HG03095 (cell line): ENCODE measurements around the gene ALDOC.

Experiments
- ATAC-seq: cut with Tn5 transposase; IDR thresholded peaks from one replicate; pipeline ENCODE4 v1.9.1; 2021; ENCODE audit warnings: moderate library complexity; ENCODE audit not compliant: unreplicated experiment

The ALDOC gene

DNA sequence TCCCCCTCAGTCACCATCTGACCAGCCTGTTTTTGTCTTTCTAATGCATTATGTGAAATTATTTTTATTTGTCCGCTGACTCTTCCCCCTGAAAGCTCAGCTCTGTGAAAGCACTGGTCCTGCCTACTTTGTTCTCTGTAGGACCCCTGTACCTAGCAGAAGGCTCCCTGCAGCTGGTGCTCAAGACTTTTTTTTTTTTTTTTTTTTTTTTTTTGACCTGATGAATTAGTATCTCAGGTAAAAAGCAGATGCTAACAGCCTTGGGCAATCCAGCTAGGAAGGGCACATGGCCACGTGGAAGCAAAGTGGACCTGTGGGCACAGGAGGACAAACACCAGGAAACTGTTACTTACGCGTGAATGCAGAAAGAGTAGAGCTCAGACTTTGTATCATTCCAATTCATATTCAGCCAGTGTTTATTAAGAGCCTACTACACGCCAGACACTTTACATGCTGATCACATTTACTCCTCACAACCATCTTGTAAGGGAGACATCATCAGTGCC lies 23.6 kb downstream of the ALDOC start:
- ATAC-seq: no peak

DNA sequence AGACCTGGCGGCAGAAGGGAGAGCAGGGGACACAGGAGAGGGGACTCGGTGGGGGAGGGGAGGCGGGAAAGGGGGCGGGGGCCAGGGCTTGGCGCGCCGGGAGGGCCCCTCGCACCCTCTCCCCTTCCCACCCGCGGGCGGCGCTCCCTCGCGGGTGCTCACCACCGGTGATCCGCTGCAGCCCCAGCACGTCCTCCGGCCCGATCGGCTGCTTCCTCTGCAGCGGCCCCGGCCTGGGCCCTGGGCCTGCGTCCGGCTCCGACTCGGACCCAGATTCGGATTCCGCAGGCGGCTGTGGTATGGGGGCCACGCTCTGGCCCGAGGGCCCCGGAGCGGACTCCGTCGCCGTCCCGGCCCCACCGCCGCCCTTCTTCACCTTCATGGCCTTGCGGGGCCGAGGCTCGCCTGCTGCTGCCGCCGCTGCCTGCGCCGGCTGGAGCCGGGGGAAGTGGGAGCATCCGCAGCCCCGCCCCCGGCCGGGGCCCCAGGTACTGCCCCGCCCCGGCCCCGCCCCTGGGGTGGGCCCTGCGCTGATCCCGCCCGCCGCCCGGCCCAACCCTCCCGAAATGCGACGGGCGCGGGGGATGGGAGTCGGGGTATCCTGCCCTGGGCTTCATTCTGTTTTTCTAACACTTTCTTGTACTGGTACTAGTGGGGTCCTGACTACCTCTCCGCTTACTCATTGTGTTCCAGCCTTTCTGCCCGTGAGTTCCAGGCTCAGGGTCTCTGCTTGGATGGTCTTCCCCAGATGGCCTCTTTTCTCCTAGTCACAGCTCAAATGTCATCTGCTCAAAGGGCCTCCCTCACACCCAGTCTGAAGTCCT lies 24.3 kb downstream of the ALDOC start, which contains the start of gene UNC119:
Gene UNC119, minus strand, starts transcription at position 449 of the 824 bp plus-strand sequence. Its CDS starts 67 bp downstream, at position 382.
- peak; percentile 50 for ATAC-seq

DNA sequence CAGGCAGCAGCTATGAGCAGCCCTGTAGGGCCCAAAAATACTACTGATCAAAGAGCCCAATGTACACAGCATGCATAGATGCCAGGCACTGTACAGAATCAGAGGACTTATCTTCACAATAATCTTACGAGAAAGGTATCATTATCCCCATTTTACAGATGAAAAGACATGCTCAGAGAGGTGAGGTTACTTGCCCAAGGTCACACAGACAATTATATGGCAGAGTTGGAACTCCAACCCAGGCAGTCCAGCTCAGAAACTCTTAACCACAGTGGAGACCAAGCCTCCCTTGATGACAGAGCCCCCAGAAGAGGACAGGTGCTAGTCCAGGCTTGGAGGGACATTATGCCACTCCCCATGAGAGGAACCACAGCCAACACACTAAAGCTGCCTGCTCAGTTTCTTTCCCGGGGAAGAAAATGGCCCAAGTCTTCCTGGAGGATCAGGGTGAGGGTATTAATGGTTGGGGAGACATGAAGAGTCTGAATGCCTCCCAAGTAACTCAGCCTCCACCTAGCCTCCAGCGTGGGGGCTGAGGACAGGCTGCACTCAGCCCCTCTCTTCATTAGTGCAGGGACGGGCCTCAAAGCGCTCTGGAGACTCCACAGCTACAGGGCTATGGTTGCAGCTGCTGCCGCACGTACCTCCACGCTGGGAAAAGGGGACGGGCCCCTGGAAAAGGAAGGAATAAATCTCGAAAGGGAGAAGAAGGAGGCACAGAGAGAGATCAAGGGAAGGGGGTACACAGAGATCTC lies 25.1 kb downstream of the ALDOC start:
- ATAC-seq: no peak

DNA sequence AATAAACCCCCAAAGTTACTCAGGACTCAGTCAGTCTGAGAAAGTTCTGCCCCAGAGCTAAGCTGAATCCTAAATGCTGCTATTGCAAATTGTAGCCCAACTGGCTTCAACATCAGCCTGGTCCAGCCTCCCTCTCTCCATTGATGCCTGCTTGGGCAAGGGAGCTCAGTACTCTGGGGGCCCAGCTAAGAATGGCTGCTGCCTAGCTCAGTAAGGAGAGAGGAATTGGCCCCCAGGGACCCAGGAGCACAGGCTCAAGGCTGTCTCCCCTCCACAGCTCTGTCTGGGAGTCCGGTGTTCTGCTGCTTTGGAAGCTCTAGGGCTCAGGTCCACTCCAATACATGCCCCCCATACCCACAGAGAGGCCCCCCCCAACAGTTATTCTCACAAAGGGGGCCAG lies 25.8 kb downstream of the ALDOC start:
- ATAC-seq: no peak

DNA sequence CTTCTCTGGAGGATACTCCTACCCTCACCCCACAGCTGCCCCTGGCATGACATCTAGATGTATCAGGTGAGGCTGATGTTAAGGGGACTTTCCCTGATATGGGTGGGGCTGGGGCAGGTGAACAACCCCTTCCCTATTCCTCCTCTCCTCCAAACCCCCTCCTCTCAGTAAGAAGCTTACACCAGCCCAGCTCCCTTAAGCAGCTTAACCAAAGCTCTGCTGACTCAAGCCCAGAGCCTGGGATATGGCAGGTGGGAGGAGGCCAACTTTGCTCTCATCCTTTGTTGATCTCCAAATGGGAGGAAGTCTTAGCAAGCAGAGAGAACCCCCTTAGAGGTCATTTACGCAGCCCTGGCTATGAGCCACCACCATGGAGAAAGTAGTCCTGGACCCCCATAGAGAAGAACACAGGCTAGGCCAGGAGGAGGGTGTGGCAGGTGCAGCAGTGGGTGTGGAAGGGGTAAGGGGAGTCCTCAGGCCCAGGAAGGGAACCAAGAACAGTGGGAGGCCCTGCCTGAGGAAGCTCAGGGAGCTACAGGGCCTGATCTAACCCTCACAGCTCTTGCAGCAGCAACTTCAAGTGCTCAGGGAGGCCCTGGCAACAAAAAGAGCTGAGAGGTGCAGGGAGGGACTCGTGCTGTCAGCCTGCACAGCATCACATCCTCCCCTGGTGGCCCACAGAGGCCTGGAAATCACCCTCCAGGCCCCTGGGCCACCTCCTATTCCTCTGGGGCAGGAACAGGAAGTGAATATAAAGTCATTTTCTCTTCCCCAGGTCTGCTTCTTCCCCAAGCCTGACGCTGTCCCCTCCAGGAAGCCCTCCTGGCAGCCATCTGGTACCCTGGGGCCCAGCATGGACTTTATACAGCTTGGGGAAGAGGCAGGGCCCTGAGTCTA lies 27.2 kb downstream of the ALDOC start:
- ATAC-seq: peak; percentile 36

DNA sequence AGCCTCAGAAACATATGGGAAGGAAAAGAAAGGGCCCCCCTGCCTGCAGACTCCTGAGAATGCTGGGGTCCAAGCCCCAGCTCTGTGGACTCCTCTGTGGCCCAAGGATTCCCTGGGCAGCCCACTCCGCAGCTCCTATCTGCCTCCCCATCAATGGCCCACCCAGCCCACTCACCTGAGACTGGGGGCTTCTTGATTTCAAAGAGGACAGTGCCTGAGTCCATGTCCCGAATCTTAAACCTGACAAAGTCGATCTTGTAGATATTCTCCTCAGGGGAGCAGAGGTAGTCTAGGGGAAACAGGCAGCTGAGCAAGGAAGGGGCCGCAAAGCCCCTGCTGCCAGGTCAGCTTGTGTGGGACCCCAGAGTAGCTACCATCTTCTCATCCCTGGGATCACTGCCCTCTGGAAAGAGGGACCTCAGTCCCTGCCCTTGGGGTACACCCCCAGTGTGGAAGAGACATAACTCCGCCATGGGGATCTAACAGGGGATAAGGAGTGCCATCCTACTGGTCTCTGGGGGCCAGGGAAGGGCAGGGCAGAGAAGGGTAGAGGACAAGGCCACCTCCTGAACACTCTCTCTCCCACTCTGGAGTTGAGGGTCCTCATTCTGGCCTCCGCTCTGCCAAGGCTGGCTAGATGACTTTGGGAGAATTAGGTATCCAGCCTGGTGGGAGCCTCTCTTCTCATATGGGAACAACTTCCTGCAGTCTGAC lies 28.1 kb downstream of the ALDOC start:
- ATAC-seq: no peak

DNA sequence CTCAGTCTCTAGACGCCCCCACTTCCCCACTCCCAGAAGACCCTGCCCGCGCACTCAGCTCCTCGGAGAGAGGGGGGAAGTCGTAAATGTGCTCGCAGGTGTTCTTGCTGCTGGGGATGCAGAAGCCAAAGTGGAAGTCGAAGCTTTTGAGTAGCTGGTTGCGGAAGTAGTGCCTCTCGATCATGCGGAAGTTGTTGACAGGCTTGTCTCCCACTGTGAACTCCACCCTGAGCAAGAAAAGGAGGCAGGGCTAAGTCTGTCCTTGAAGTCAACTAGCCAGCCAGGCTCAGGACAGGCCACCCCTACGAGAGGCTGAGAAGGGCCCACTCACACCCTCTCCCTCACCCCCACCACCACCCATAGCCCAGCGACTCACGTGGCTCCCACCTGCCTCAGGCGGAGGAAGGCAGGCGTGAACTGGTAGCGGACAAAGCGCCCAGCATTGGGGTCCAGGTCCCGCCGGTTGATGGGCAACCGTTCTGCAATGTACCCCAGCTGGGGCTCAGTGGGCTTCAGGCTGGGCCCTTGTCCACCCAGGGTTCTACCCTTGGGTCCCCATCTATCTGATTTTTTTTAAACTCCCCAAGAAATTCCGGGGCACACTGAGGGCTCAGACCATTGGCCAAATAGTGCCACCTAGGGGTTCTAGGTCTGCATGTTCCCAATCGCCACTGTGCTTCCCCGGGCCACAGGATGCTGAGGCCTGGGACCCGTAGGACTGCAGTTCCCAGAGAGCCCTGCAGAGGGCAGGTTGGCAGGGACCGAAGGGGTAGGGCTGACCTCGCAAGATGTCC lies 28.9 kb downstream of the ALDOC start:
- ATAC-seq: no peak

DNA sequence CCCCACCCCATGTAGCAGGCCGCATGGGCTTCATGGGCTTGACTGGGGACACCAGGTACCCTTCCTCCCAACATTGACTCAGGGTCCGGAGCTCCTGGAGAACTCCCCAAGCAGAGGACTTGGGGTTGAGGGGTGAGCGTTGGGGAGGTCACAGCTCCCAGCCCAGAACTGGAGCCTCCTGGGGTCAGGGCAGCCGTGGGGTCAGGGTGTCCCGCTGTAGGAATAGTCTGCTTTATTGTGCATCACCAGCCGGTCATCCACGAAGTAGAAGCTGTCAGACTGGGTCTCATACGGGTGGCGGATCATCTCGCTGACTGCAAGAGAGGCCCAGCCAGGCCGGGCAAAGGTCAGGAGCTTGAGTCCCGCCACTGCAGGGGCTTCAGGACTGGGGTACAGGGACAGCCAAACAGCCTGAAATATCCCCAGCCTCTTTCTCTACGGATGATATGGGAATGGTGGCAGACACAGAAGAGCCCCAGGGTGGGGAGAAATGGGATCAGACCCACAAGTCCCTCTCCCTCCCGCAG lies 29.5 kb downstream of the ALDOC start:
- ATAC-seq: no peak

DNA sequence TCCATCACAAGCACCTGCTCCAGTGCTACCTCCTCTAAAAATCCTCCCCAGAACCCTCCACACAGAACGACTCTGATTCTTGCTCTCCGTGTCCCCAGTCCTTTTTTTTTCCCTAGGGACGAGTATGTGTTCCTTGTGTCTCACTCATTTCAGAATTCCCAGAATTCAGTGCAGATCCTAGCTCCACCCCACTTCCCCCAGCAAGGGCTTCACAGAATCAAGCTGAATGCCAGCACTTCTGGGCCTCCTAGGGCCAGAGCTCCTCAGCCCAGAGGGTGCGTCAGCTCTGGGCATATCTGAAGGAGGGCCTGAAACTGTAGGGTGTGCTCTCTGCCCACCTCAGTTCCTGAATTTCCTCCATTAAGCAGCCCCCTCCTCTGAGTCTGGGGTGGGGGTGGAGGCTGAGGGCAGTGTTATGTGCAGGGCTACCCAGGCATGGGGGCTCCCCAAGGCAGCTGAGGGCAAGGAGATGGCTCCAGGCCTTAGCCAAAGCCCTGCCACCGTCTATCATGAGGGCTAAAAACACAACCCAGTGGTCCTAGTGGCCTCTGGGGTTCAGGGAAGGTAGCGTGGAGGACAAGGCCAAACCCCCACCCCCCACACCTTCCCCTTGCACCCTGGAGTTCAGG lies 30.8 kb downstream of the ALDOC start:
- no peak for ATAC-seq

DNA sequence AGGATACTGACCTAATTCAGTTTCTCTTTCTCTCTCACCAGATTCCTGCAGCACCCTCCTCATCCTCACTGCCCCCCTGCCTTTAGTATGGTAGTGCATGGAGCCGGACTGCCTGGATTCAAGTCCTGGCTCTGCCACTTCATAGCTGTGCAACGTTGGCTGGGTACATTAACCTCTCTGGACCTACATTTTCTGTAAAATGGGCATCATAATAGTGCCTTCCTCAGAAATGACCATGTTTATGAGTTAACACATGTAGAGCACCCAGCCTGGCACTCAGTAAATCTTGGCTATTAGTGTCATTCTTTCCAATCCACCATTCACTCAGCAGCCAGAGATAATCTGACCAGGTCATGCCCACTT lies 31.6 kb downstream of the ALDOC start:
- ATAC-seq: no peak

DNA sequence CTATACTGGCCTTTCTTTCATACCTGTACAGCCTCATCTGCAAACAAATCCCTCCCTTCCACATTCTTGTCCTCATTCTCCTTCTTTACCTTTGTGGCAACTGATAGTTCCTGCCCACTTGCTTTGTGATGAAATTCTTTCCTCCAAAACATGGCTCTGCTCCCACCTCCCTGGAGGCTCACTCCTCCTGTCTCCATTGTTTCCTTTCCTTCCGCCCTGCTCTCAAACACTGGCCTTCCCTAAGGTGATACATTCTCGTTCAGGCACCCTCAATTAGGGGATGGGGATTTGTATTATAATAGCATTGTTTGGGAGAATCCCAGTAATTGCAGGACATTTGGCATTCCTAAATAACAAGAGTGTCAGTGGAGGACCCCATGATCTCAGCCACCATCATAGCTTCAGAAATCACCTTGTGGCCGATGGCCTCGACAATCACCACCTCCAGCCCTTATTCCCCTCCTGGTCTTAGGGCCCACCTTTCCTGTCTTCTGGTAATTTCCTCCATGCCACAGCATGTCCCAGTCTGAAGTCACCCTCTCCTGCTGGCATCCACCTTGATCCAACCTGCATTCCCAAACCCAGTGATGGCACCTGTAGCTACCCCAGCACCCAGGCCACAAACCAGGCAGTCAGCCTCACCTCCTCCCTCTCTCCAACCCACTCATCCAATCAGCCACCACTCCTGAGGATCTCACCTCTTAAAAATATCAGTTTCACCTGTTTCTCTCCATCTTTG lies 32.1 kb downstream of the ALDOC start:
- no peak for ATAC-seq

DNA sequence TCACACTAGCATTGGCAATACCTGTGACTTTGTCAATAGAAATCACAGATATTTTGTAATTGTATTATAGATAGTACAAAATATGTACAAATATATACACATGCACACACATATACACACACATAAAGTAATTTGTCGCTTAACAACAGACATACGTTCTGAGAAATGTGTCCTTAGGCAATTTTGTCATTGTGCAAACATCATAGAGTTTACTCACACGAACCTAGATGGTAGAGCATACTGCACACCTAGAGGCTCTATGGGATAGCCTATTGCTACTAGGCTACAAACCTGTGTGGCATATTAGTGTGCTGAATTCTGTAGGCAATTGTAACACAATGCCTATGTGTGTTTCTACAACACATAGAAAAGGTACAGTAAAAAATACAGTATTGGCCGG lies 35.3 kb downstream of the ALDOC start:
- ATAC-seq: no peak

DNA sequence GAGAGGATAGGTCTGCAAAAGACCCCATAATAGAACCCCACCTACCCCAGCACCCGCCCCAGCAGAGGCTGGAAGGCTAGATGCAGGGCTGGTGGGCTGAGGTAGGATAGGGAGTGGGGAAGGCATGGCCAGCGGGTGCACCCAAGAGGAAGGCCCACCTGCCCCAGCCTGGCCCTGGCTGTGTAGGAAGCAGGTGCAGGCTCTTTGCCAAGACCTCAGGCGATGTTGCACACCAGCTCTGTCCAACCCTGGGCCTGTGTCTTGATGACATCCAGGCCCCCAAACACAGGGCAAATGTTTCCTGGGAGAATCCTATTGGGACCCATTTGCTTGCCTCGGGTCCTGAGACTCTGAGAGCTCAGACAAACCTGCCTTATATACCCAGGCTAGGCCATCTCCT lies 36.5 kb downstream of the ALDOC start:
- no peak for ATAC-seq

DNA sequence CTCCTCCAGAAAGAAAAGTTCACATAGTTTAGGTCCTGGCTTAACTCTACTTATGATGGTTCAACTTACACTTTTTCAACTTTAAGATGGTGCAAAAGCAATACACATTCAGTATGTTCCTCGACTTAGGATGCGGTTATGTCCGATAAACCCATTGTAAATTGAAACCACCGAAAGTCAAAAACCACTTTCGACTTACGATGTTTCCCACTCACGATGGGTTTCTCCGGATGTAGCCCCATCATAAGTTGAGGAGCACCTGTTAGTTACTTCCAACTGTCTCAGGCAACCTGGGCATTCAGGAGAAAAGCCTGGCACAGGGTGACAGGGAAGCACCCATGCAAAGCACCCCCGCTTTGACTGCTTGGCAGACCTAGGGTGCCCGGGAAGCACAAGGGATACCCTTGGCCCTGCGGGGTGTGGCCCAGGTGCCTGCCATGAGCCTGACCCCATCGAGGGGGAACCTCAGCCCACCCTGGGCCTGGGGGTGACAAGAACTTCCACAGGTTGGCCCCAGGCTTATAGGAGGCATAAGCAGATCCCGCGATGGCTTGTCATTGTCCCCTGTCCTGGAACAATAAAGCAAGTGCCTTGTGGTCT lies 38.3 kb downstream of the ALDOC start:
- ATAC-seq: no peak

DNA sequence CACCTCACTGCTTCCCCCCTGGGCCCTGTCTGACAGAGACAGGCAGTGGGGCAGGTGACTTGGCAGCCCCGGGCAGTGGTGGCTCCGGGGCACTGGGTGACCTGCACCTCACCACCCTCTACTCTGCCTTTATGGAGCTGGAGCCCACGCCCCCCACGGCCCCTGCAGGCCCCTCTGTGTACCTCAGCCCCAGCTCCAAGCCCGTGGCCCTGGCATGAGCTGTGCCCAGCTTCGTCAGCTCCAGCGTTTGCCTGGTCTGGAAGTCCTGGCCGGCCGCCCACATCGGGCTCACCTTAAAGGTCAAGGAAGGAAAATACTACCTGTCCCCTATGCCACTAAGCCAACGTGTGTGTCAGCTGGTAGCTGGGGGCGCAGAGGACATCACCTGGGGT lies 39.5 kb downstream of the ALDOC start:
- ATAC-seq: no peak

DNA sequence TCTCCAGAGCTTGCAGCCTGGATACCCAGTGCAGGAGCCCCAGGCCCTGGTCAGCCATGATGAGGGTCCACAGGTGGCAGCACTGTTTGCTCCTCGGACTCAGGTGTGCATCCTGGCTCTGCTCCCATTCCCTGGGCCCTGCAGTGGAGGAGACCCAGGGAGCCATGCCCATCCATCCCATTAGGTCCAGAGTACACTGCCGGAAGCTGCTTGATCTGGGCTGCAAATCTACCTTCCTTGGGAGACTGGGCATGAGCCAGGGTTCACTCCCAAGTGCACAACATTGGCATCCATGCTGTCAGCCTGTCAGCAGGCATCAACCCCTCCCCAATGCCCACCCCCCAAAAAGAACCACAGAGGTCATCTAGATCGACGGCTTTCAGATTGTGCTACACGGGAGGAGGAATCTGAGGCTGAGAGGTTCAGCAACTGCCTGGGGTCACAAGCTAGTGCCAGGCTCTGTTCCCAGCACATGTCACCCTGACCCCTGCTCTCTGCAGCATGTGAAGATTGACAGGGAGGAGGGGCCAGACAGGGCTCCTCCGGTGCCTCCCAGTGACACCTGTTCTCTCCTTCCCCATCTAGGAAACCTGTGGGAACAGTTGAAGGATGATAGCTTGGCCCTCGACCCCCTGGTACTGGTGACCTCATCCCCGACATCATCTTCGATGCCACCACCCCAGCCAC lies 40.0 kb downstream of the ALDOC start:
- ATAC-seq: no peak

DNA sequence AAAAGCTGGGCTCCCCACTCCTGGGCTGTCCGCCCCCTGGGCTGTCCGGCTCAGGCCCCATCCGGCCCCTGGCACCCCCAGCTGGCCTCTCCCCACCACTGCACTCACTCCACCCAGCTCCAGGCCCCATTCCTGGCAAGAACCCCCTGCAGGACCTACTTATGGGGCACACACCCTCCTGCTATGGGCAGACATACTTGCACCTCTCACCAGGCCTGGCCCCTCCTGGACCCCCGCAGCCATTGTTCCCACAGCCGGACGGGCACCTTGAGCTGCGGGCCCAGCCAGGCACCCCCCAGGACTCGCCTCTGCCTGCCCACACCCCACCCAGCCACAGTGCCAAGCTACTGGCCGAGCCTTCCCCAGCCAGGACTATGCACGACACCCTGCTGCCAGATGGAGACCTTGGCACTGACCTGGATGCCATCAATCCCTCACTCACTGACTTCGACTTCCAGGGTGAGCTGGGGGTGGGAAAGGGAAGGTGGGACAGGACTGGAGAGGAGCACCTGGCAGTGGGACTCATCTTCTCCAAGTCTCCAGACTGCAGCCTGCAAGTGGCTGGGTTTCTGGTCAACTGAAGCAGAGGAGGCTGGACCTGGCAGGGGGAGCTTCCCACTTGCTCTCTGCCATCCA lies 41.8 kb downstream of the ALDOC start:
- ATAC-seq: no peak
